H1 (cell line): ENCODE results near the gene MEX3B. TPM values are rescaled to one million over a fixed set of nuclear protein-coding genes. Genes with fewer than 3 reads are reported as not detected.

Experiments
- CTCF ChIA-PET: fragments of 300-600 bp; sonication (Branson Sonifier 250); formaldehyde crosslinking; loops from one replicate; lab custom pipeline; 2021; ENCODE audit not compliant: partially characterized antibody; lab: Charles Lee
- POLR2A ChIA-PET: fragments of 300-600 bp; sonication (Branson Sonifier 250); formaldehyde crosslinking; loops from one replicate; lab custom pipeline; 2021; ENCODE audit warnings: inconsistent platforms; ENCODE audit not compliant: partially characterized antibody; lab: Charles Lee
- DNase-seq, 2 experiments: peaks; one replicate each; pipeline versions ENCODE4 v3.0.0 to v3.0.0-alpha.2; 2010 to 2022; ENCODE audit warnings: low spot score in 2 of 2, low read depth in 1 of 2, mixed read lengths in 1 of 2
- FAIRE-seq: peaks from 2 replicates; lab custom pipeline; 2011; peaks lifted over from hg19 to GRCh38; lab: Jason Lieb, UNC
- H2AFZ ChIP-seq: 2 replicates; pipeline ENCODE4 v1.8.1; 2012; ENCODE audit warnings: low read length, inconsistent platforms
- H2AK5ac ChIP-seq: 2 replicates; pipeline ENCODE4 v1.6.1; 2013; ENCODE audit warnings: low read depth, low read length
- H2BK120ac ChIP-seq: replicated peaks from 2 replicates; pipeline ENCODE3; 2013; ENCODE audit warnings: low read depth, low read length, inconsistent platforms
- H2BK12ac ChIP-seq: 2 replicates; pipeline ENCODE4 v1.6.1; 2013; ENCODE audit warnings: low read depth, low read length
- H2BK15ac ChIP-seq: 2 replicates; pipeline ENCODE4 v1.6.1; 2013; ENCODE audit warnings: low read length
- H2BK20ac ChIP-seq: 2 replicates; pipeline ENCODE4 v1.6.1; 2013; ENCODE audit warnings: low read length
- H2BK5ac ChIP-seq: 2 replicates; pipeline ENCODE4 v1.6.1; 2013; ENCODE audit warnings: low read depth, low read length
- H3K14ac ChIP-seq: 2 replicates; pipeline ENCODE4 v1.6.1; 2013; ENCODE audit warnings: inconsistent platforms; ENCODE audit not compliant: insufficient read length
- H3K18ac ChIP-seq: 2 replicates; pipeline ENCODE4 v1.6.1; 2013; ENCODE audit warnings: low read length; ENCODE audit errors: extremely low read depth
- H3K23ac ChIP-seq: 2 replicates; pipeline ENCODE4 v1.6.1; 2013; ENCODE audit warnings: inconsistent platforms; ENCODE audit not compliant: insufficient read length
- H3K23me2 ChIP-seq: 2 replicates; pipeline ENCODE4 v1.6.1; 2013; ENCODE audit warnings: low read depth, low read length
- H3K27ac ChIP-seq: 2 replicates; pipeline ENCODE4 v1.6.1; 2011; ENCODE audit warnings: low read depth, low read length, inconsistent platforms
- H3K27me3 ChIP-seq, 4 experiments: replicated peaks in 1 of 4; 1 replicate in 1 of 4; 2 replicates in 3 of 4; pipeline versions ENCODE4 v1.6.1 to v1.8.1; 2011 to 2013; ENCODE audit warnings: low read length in 3 of 4, mild to moderate bottlenecking in 3 of 4, inconsistent platforms in 2 of 4, mixed read lengths in 2 of 4, moderate library complexity in 1 of 4; ENCODE audit not compliant: control insufficient read depth in 3 of 4, insufficient read depth in 3 of 4; ENCODE audit errors: extremely low read depth in 1 of 4
- H3K36me3 ChIP-seq, 4 experiments: 2 replicates each; pipeline versions ENCODE4 v1.6.1 to v1.8.1; 2011 to 2013; ENCODE audit warnings: mild to moderate bottlenecking in 4 of 4, low read length in 3 of 4, moderate library complexity in 2 of 4, control low read depth in 1 of 4, inconsistent platforms in 1 of 4; ENCODE audit not compliant: insufficient read depth in 4 of 4, control insufficient read depth in 2 of 4
- H3K4ac ChIP-seq: replicated peaks from 2 replicates; pipeline ENCODE3; 2013; ENCODE audit warnings: low read length, low read depth, mixed read lengths, inconsistent platforms; ENCODE audit not compliant: insufficient read length
- H3K4me1 ChIP-seq, 4 experiments: replicated peaks in 1 of 4; 1 replicate in 1 of 4; 2 replicates in 3 of 4; pipeline versions ENCODE4 v1.6.1 to v1.8.1; 2011 to 2013; ENCODE audit warnings: low read length in 3 of 4, inconsistent platforms in 2 of 4, mixed read lengths in 1 of 4; ENCODE audit not compliant: insufficient read depth in 4 of 4, control insufficient read depth in 3 of 4
- H3K4me2 ChIP-seq, 2 experiments: 2 replicates each; pipeline versions ENCODE4 v1.6.1 to v1.8.1; 2011 to 2013; ENCODE audit warnings: low read depth in 2 of 2, low read length in 2 of 2, control low read depth in 1 of 2, inconsistent platforms in 1 of 2, mild to moderate bottlenecking in 1 of 2; ENCODE audit not compliant: insufficient read depth in 1 of 2
- H3K4me3 ChIP-seq, 4 experiments: fragments of 200-600, 300-600 bp in 1 of 4; sonication (generic), shearing (Covaris generic), sonication (Bioruptor Twin) in 1 of 4; 2 replicates each; pipeline versions ENCODE4 v1.5.1 to v1.8.1; 2011 to 2016; ENCODE audit warnings: low read length in 4 of 4, low read depth in 3 of 4, control low read depth in 2 of 4, inconsistent platforms in 2 of 4, mild to moderate bottlenecking in 2 of 4, mixed read lengths in 1 of 4, moderate library complexity in 1 of 4; ENCODE audit not compliant: insufficient read depth in 2 of 4; ENCODE audit errors: extremely low read depth in 1 of 4
- H3K56ac ChIP-seq: replicated peaks from 2 replicates; pipeline ENCODE3; 2013; ENCODE audit warnings: low read depth, mild to moderate bottlenecking, mixed read lengths, low read length, inconsistent platforms; ENCODE audit not compliant: insufficient read length
- H3K79me1 ChIP-seq: 2 replicates; pipeline ENCODE4 v1.6.1; 2013; ENCODE audit warnings: low read depth, low read length, control low read depth
- H3K79me2 ChIP-seq, 2 experiments: 2 replicates each; pipeline versions ENCODE4 v1.6.1 to v1.8.1; 2012 to 2013; ENCODE audit warnings: low read length in 2 of 2, mild to moderate bottlenecking in 2 of 2, inconsistent platforms in 1 of 2; ENCODE audit not compliant: insufficient read depth in 2 of 2, control insufficient read depth in 1 of 2
- H3K9ac ChIP-seq, 4 experiments: replicated peaks in 1 of 4; 1 replicate in 1 of 4; 2 replicates in 3 of 4; pipeline versions ENCODE4 v1.6.1 to v1.8.1; 2011 to 2013; ENCODE audit warnings: low read depth in 3 of 4, low read length in 3 of 4, control low read depth in 2 of 4, mild to moderate bottlenecking in 2 of 4, moderate library complexity in 2 of 4, inconsistent platforms in 1 of 4; ENCODE audit errors: extremely low read depth in 1 of 4
- H3K9me3 ChIP-seq, 2 experiments: 2 replicates each; pipeline versions ENCODE4 v1.6.1 to v1.8.1; 2012 to 2013; ENCODE audit warnings: mild to moderate bottlenecking in 2 of 2, moderate library complexity in 2 of 2, control low read depth in 1 of 2, inconsistent platforms in 1 of 2, low read depth in 1 of 2, low read length in 1 of 2, mixed read lengths in 1 of 2; ENCODE audit not compliant: insufficient read depth in 2 of 2
- H4K20me1 ChIP-seq, 2 experiments: replicated peaks in 1 of 2; 2 replicates each; pipeline versions ENCODE3 to v1.8.1; 2011 to 2013; ENCODE audit warnings: inconsistent platforms in 2 of 2, low read length in 2 of 2, mild to moderate bottlenecking in 1 of 2; ENCODE audit not compliant: insufficient read depth in 2 of 2, control insufficient read depth in 1 of 2
- H4K5ac ChIP-seq: 2 replicates; pipeline ENCODE4 v1.6.1; 2013; ENCODE audit warnings: low read length, low read depth, mixed read lengths, inconsistent platforms; ENCODE audit not compliant: insufficient read length
- H4K8ac ChIP-seq: 2 replicates; pipeline ENCODE4 v1.8.0; 2013; ENCODE audit warnings: mild to moderate bottlenecking, moderate library complexity, low read length, inconsistent platforms; ENCODE audit not compliant: insufficient read depth; ENCODE audit errors: extremely low read depth
- H4K91ac ChIP-seq: replicated peaks from 2 replicates; pipeline ENCODE3; 2013; ENCODE audit warnings: low read length, mixed read lengths, inconsistent platforms; ENCODE audit not compliant: insufficient read length
- ATF3 ChIP-seq: IDR thresholded peaks from 2 replicates; pipeline ENCODE4 v1.6.1; 2011; ENCODE audit warnings: low read depth, mild to moderate bottlenecking, low read length; ENCODE audit not compliant: insufficient read depth
- BCL11A ChIP-seq, 2 experiments: IDR thresholded peaks; one replicate each; pipeline ENCODE4 v1.6.1; 2011; ENCODE audit warnings: low read depth in 2 of 2, low read length in 2 of 2, mild to moderate bottlenecking in 2 of 2
- BRCA1 ChIP-seq: IDR thresholded peaks from 2 replicates; pipeline ENCODE4 v1.6.1; 2012; ENCODE audit warnings: low read depth, low read length, improper control_type of control experiment
- E2F6 ChIP-seq: IDR thresholded peaks from 2 replicates; pipeline ENCODE4 v1.6.1; 2012; ENCODE audit warnings: inconsistent platforms
- KDM5A ChIP-seq: fragments of 200-600 bp; IDR thresholded peaks from 2 replicates; pipeline ENCODE4 v1.7.1; 2012; ENCODE audit warnings: mild to moderate bottlenecking, low read length, inconsistent platforms, mixed read lengths
- NRF1 ChIP-seq: IDR thresholded peaks from 2 replicates; pipeline ENCODE4 v1.6.1; 2011; ENCODE audit warnings: mild to moderate bottlenecking, low read depth, low read length, improper control_type of control experiment
- RNF2 ChIP-seq: fragments of 200-900, 300-1000 bp; sonication (generic); IDR thresholded peaks from 2 replicates; pipeline ENCODE4 v1.7.1; 2016; ENCODE audit warnings: borderline replicate concordance, low read depth, mild to moderate bottlenecking, antibody characterized with exemption, low read length; ENCODE audit not compliant: poor library complexity, severe bottlenecking; ENCODE audit errors: missing control alignments
- SIX5 ChIP-seq: IDR thresholded peaks from 2 replicates; pipeline ENCODE4 v1.6.1; 2011; ENCODE audit warnings: mild to moderate bottlenecking, low read depth, low read length
- ZNF274 ChIP-seq: IDR thresholded peaks from 2 replicates; pipeline ENCODE4 v1.7.0; 2012; ENCODE audit warnings: low read length, borderline replicate concordance; ENCODE audit errors: extremely low read depth
- WGBS, 2 experiments: shearing (Covaris generic) in 1 of 2; methylation state at CpG; one replicate each; pipeline versions ENCODE4 v1.1.6 to v1.1.7; 2013 to 2015; ENCODE audit warnings: low lambda C conversion rate in 2 of 2, mixed read lengths in 2 of 2, inconsistent platforms in 1 of 2, low coverage in 1 of 2, missing lambda C conversion rate in 1 of 2; ENCODE audit not compliant: insufficient replicate concordance in 2 of 2, insufficient coverage in 1 of 2, insufficient read length in 1 of 2; ENCODE audit errors: extremely low coverage in 1 of 2, missing lambda C conversion rate in 1 of 2; 5-methylcytosine and 5-hydroxymethylcytosine counted together
- polyA plus RNA-seq, 7 experiments: library from polyadenylated mRNA; depleted of rRNA in 3 of 7; stranded (reverse) in 5 of 7; unstranded in 2 of 7; fragments of >200 nt in 5 of 7; fragments of 200-250 nt in 2 of 7; gene quantifications; 1 replicate in 5 of 7; 2 replicates in 1 of 7; 4 replicates in 1 of 7; pipeline versions ENCODE4 v1.2.1 to v1.2.3, GENCODE V29; 2011 to 2013; ENCODE audit warnings: missing spikeins in 2 of 7, mixed read lengths in 2 of 7
- total RNA-seq: library from RNA; stranded (reverse); fragmentation: NEBNext Ultra II Directional; extraction: Animal tissue kit (Norgen Biotek cat#: 25700); gene quantifications from 2 replicates; pipeline ENCODE4 v1.2.1, GENCODE V29; 2021

Gene MEX3B
- total and polyA plus RNA-seq, 2 of the 8 experiments (the other 6 are each of a cell fraction or from before 2014, with no cell fraction given) = 8.0 to 15.9 TPM

- H2BK120ac ChIP-seq = no peak overlapping the region
- H2BK5ac ChIP-seq = no peak overlapping the region
- FAIRE-seq (no peak), DNase-seq (no peak)
- no peak overlapping the region for H2BK15ac ChIP-seq
- no peak overlapping the region for H3K14ac ChIP-seq
- WGBS, 2 experiments = 12% methylated on average over 7 of the region's 7 CpGs; no CpG with 5 or more reads in 1 of the 2 experiments
- no peak overlapping the region for H3K23ac ChIP-seq
- H2BK20ac ChIP-seq = 0 out of 2 replicates have a peak overlapping the region, but pooled peaks have one; percentile 38
- no peaks in the 10 kb centered on the region for H3K36me3 ChIP-seq
- no peak overlapping the region for H2AK5ac ChIP-seq
- H3K4me3 ChIP-seq = peak overlapping the region; percentile 31 to 63 (median 42); a peak in 5 of 8 replicates
- H4K8ac ChIP-seq = no peak overlapping the region
- H3K79me2 ChIP-seq = no peaks in the 10 kb centered on the region
- no peak for TF ChIP-seq NRF1
- TF ChIP-seq KDM5A = no peak
- no peak for TF ChIP-seq E2F6
- no peak for TF ChIP-seq BCL11A (IDR thresholded peaks at IDR 0.05; ENCODE audit: low read depth in 2 of 2, low read length in 2 of 2)
- TF ChIP-seq SIX5 = no peak
- peak; percentile 6 for TF ChIP-seq RNF2
- no peak for TF ChIP-seq BRCA1
- no peak for TF ChIP-seq ZNF274
- TF ChIP-seq ATF3 = no peak
- 0 out of 2 replicates have a peak overlapping the region, but pooled peaks have one; percentile 48 for H3K18ac ChIP-seq
- H3K9ac ChIP-seq = peak overlapping the region in 1 of 4 experiments; percentile 63; a peak in 1 of 7 replicates
- H4K91ac ChIP-seq = peak overlapping the region; percentile 22
- CTCF ChIA-PET = interaction anchor here (0.8 to 1.9 kb wide), 7 partner anchors 9 to 62 kb away, joined by 3 to 7 read pairs (median 4); no protein-coding TSS in a partner anchor
- H3K79me1 ChIP-seq = no peaks in the 10 kb centered on the region
- H4K20me1 ChIP-seq = no peaks in the 10 kb centered on the region
- H3K4me2 ChIP-seq = peak overlapping the region; percentile 94 to 97
- no peaks in the 10 kb centered on the region for H3K9me3 ChIP-seq
- POLR2A ChIA-PET = interaction anchor here (0.6 to 3.8 kb wide), 6 partner anchors 9 to 93 kb away, joined by 3 to 19 read pairs (median 4); partner anchors contain the start of gene MEX3B
- H3K27ac ChIP-seq = no peak overlapping the region
- H3K27me3 ChIP-seq = peaks cover 3 to 28% (median 20%) of the 10 kb centered on the region in 4 experiments
- no peak overlapping the region for H2AFZ ChIP-seq
- H2BK12ac ChIP-seq = peak overlapping the region; percentile 63; the same call in 1 of the 2 replicates
- H3K4ac ChIP-seq = peak overlapping the region; percentile 44
- H4K5ac ChIP-seq = no peak overlapping the region
- H3K4me1 ChIP-seq = peaks cover 0 to 12% (median 8%) of the 10 kb centered on the region in 4 experiments; a peak in 6 of 7 replicates
- no peak overlapping the region for H3K56ac ChIP-seq
- peaks cover 16% of the 10 kb centered on the region; the same call in 1 of the 2 replicates for H3K23me2 ChIP-seq
Observed at GRCh38 chr15:82056958-82057823, 11.4 kb upstream of the MEX3B start.
